Stimulated activated CD8-positive, alpha-beta memory T cell treated with anti-CD3 and anti-CD28 coated beads, Interleukin-4, amount 100 ng/mL, for 24 hours (primary cell): ENCODE measurements around the gene GORASP1.
A peak's percentile ranks its signal among the peaks of the same experiment; 100 is the strongest.

Experiments
- DNase-seq: peaks from one replicate; pipeline ENCODE4 v3.0.0-alpha.2; 2020; ENCODE audit warnings: low read depth

The GORASP1 gene

DNA sequence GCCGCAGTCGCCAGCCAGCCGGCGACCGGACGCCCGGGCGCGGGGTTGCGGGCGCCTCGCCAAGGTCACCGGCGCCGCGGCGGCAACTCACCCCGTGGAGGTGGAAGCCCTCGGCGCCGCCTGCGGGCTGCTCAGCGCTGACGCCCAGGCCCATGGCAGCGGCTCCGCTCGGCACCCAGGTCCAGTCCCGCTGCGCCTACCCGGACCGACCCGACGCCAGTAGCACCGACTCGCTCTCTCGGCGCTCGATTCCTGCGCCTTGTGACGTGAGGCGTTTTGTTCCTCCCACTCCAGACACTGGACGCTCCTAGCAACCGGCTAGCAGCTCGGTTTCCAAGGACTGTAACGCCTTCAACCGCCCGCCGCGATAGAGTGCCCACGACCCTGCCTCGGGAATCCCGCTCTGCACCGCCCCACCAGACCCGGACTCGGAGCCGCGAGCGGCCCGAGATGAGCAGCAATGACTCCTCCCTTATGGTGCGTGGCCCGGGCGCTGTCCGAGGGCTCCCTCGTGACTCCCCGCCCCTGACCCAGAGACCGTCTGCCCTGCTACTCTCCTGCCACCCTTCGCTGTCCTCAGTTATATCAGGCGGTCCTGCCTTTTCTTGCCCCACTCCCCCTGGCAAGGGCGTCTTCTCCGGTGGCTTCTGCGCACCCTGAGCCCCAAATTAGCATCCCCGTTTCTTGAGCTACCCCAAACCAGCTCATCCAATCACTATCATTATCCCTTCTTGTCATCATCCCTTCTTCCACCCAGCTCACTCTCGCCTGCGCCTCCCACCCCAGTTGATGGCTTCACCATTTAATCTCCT is at the start of gene GORASP1, which contains the start of gene TTC21A:
Gene GORASP1, minus strand, starts transcription at position 240 of the 812 bp plus-strand sequence. Its CDS starts 86 bp downstream, at position 154.
Gene TTC21A, plus strand, starts transcription at position 293 of the 812 bp plus-strand sequence. Its CDS starts 158 bp downstream, at position 451.
- DNase-seq = peak; percentile 54

DNA sequence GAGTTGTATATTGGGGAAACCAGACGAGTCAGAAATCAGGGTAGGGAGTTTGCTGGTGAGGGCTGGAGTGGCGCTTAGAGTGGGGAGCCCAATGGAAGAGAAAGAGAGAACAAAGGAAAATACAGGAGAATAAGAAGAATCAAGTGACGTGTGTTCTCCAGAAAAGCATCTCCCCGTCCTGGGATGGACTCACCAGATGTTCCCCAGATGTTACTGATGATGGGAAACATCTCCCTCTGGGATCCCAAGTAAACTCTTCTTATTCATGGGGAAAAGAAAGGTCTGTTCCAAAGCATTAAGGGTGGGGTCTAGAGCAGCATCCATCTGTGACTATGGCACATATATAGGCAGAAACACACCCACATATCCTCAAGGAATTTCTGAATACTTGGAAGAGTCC is 49.0 kb upstream of the GORASP1 start:
- no peak for DNase-seq

DNA sequence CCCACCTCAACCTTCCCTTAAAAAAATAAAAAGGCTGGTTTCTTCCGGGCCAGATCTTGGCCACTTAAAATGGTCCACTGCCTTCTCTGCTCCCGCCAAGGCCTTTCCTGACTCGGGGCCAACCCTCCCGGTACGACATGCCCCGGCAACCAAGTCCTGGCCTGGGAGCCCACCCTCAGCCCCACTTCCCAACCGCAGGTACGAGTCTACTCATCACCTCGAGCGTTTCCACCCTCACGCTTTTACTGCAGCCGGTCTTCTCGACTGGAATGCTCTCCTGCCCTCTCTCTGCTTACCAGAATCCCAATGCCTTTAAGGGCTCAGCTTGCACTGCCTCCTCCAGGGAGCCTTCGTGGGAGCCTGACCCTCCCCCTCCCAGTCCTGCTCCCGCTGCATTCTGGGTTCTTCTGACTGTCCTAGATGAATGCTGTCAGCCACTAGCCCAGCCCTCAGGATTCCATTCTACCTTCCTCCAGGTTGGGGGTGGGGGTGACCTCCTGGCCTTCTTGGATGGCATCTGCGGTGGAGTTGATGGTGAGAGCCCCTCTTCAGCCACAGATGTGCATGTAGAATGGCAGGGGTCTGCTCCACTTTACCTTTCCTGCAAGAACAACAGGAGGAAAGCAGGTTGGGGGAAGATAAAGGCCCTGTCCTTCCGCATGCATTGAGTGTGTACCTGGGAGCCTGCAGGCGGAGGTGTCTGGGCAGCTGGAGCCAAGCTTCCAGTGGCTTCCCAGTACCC is 47.0 kb upstream of the GORASP1 start:
- DNase-seq = no peak

DNA sequence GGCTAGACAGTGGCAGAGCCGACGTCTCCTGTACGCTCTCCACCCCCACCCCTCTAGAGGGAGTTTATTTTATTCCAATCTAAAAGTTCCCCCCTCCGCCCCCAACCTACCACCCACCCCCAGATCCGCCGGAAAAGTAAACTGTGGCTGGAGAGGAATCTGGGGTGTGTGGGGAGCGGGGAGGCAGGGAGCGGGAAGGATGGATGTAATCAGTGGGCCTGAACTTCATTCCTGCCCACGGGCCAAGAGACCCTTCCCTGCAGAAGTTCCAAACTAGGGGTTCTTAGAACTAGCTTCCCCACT is 46.5 kb upstream of the GORASP1 start:
- no peak for DNase-seq

DNA sequence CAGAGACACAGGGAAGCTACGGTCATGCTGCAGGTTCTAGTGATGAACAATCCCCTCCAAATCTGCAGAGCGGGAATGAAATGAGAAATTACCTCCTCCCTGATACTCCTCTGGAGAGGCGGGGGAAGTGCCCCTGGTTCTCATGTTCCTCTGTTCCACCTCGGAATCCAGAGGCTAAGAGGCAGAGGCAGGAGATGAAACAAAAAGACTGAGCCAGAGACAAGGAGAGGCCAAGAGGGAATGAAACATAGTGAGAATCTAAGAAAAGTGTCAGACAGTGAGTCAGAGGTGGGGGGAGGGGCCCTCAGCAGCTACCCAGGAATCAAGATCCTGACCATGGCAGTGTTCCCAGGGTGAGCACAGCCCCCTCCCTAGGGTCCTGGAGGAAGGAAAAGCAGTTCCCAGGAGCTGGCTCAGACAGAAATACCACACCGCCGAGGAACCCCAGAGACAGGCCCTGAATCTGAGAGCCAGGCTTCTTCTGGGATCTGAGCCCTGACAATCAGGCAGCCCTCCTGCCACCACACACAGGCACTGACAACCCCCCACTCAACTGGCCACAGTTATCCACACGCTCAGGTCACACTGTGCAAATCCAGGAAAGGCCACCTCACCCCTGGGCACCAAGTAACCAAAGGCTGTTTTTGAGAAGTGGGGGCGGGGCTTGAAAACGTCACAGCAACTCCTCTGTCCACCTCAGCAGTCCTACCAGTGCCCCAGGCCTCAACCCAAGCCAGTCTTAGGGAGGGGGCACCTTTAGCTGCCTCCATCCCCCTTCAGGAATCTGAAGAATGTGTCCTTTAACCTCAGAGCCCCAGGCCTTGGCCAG is 43.6 kb upstream of the GORASP1 start:
- DNase-seq = peak; percentile 66

DNA sequence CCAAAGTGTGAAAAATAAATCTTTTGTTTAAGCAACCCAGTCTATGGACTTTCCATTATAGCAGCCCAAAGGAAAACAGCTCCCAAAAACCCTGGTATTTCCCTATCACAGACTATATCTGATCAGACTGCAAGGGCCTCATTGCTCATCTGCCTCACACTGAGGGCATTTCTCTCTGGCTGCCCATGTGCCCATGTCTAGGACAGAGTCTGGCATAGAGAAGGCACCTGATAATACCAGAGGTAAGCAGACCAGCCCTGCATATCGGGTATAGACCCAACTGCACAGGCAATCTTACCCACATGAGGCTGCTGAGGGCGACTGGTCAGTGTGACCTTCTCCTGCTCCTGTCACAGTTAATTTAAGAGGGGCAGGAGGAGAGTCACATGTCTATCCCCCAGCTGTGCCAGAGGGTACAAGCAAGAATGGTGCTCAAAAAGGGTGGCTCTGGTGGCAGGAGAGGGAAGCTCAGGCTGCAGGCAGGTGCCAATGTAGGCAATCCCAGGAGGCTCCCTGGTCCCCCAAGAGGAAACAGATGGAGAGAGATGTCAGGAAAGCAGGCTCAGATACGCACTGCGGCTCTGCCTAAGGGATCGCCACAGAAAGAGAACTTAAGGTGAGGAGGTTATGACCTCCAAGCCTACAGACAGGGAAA is 42.8 kb upstream of the GORASP1 start:
- no peak for DNase-seq

DNA sequence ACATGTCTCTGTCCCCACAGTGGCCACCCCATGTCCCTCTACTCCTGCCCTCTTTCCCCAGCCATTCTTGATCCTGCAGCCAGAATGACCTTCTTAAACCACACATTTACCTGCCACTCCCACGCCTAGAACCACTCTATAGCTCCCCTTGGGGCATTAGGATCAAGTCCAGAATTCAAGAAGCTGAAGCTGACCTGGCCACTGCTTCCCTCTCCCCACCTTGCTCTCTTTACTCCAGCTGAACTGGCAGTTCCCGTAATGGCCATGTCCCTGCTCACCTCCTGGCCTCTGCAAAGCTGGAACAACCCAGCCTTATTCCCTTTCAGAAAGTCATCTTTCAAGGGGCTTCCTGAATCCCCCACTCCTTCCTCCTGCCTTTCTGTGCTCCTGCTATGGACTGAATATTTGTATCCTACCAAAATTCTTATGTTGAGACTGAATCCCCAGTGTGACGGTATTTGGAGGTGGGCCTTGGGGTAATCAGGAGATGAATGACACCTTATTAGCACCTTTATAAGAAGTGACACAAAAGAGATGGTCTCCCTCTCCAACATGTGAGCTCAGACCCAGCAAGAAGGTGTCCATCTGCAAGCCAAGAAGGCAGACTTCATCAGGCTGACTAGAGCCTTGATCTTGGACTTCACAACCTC is 42.2 kb upstream of the GORASP1 start:
- DNase-seq = no peak

DNA sequence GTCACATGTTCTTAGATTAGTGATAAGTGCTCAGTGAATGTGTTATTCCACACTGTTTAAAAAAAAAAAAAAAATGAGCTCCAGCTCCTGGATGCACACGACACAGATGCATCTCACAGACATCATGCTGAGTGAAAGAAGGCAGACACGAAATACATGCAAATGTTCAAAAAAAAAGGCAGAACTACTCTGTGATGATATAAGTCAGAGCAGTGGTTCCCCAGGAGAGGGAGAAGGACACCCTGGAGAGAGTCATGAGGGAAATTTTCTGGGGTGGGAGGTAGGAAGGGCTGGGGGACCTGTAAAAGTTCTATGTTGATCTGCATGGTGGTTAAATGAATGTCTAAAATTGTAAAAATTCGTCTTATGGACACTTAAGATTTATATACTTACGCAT is 41.6 kb upstream of the GORASP1 start:
- DNase-seq = no peak

DNA sequence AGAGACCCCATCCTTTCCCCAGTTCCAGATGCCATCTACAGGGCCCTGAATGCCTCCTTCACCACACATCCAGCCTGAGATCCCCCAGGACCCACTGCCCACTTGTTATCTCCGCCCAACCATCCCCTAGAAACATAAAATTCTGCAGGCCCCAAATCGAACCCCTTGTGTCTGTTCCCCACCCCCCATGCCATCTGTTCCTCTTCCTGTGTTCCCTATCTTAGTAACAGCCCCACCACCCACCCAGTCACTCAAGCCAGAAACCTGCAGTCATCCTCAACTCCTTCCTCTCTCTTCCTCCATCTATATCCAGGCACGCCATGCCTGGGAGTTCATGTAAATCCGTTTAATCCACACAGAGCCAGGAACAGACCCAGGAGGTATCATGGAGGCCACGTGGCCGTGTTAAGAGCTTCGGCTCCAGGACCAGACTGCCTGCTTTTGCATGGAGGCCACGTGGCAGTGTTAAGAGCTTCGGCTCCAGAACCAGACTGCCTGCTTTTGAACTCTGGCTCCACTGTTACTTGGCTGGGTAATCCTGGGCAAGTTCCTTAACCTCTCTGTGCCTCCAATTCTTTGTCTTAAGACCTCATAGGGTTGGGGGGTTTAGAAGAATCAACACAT is 41.1 kb upstream of the GORASP1 start:
- no peak for DNase-seq

DNA sequence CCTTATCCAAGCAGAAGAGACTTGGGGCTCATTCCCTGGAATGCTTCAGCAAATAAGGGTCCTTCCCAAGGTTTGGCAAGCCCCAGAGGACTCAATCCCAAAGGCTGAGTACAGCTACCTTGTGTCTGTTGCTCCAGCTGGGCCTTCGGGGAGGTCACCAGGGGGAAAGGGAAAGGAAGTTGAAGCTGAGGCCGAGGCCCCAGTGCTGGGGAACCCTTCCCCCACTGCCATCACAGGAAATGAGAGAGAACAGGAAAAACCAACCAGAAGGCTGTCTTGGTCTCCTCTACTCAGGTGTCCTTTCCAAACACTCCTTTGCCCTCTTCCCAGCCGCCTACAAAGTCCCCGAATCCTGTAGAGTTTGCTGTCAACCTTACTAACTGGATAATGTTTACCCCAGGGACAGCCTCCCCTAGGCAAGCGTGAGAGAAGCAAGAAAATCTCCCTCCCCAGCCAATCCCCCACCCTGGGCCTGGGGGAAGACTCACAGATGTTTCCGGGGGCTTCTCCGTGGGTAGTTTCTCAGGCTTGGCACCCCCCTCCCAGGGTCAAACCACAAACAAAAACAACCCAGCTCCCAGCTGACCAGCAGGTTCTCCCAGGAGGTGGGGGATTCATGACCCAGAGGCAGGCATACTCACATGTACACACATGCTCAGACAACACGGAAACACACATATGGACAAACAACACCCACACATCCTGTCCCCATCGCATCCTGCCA is 40.4 kb upstream of the GORASP1 start:
- no peak for DNase-seq

DNA sequence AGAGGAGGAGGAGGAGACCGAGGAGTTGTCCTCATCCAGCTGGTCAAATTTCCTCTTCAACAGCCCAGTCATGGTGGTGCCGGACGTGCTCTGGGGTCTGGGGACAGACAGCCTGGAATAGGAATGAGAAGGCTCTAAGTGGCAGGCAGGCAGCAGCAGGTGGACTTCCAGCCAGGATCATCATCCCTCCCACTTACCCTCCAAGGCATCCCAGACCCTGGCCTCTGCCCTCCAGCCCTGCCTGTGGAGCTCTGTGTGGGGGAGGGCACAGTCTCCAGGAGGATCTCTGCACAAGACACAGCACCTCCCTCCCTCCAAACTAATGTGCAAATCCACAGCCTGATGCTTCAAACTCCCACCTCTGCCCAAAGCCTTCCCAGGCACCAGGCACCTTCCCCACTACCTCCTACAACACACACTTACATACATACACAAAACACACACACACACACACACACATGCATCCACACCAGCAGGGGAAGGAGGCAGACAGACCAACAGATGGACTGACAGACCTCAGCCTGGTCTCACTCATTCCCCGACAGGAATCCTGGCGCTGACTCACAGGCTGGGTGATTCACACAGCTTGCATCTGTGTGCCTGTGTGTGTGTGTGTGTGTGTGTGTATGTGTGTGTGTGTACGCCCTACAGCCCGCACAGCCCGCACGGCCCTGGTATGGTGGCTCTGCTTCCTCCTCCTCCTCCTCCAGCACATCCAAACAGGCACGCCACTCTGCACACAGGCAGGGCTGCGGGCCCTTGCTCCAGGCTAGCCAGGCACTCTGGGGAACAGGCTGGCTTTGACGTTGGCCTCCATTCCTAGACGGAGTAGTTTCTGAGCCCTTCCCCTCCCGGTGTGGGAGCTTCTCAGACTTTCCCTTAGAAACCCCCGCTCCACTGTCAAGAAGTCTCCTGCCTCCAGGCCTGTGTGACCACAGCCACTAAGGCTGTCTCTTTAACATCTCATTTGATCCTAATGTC is 39.5 kb upstream of the GORASP1 start:
- peak; percentile 58 for DNase-seq

DNA sequence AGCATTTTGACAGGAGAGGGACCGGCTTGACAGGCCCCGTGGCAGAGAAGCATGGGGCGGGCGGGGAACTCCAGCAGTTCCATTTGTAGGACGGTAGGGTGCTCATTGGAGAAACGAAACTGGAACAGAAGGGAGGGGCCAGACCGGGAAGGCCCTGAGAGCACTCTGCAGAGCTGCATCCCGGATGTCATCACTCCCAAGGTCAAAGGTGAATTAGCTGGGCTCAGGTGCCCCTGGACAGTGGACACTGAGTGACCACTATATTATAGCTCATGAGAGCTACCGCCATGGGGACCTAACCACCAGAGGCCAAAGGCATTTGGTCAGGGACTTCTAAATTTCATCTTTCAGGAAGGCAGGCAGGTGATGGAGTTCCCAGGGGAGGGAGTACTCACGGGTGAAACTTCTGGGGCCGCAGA is 38.7 kb upstream of the GORASP1 start:
- DNase-seq = no peak

DNA sequence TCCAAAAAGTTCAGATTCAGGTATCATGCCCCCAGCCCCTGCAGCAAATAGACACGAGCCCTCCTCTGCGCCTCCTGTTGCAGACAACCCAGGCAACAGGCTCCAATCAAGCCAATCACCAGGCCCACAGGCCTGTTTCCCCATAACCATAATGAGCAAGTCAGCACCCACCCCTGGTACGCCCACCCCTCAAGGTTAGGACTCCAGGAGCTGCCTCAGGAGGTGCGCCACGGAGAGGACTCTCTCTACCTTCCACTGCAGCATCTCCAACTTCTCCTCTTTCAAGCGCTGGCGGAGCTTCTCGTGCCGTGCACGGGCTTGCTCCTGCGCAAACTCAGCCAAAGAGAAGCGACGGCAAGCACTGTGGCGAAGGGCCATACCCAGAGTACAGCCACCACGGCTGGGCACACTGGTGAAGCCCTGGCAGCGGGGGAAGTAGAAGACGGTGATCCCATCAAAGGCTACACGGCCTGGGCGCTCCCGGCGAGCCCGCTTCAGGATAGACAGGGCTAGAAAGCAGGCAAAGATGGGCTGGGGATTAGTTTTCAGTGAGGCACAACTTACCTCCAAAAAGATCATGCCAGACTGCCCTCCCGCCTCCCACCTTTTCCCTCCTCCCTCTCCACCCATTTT is 37.4 kb upstream of the GORASP1 start:
- DNase-seq = no peak

DNA sequence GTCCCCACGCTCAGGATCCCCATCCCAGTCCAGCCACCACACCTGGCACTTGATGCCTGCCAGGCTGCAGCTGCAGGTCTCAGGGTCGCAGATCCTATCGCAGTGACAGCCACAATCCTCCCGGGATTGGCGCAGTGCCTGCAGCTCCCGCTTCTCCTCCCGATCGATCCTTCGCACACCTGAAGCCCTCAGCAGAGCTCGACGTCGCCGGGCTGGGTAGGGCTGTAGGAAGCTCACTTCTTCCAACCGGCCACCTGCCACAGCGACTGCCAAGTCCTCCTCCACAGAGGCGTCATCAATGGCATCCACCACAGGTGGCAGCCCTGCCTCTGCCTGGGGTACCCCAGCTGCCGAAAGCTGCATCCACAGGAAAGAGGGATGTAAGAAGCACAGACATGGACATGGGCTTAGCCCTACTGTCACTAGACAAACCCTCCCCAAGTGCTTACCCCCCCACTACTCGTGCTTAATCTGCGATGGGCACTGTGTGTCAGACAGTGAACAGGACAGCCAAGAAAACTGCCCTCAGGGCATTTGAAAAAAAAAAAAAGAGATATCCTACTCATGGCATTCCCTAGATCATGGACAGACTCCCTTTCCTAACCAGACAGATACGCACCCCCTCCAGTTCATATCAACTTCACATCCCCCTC is 36.8 kb upstream of the GORASP1 start:
- no peak for DNase-seq

DNA sequence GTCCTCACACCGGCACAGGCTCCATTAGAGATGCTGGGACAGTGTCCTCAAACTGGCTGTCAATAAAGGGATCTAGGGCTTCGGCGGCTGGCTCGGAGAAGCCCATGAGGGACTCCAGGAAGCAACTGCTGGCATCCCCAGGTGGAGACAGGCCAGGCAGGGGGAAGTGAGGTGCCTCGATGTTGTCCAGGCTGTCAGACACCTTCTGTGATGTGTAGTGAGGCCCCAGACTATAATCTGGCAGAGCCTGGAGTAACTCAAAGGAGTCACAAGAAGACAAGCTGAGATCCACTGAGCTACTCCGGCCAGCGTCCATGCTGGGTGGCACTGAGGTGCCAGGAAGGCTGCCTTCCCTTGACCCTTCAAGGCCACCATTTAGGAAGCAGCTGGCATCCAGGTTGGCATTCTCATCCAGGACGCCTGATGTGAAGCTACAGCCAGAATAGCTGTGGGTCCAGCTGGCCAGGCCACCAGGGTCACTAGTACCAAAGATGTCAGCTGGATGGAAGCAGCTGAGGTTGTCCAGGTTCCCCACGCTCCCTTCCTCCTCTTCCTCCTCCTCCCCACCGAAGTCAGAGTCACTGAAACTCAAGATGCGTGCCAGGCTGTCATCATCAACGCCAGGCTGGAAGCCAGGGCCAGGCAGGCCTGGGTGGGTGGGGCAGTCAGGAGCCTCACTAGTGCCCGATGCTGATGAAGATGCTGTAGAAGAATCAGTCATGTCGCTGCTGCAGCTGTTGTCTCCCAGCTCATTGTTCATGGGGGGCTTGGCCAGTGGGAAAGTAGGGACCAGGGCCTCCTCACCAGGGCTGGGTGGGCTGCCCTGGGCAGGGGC is 35.8 kb upstream of the GORASP1 start:
- no peak for DNase-seq

DNA sequence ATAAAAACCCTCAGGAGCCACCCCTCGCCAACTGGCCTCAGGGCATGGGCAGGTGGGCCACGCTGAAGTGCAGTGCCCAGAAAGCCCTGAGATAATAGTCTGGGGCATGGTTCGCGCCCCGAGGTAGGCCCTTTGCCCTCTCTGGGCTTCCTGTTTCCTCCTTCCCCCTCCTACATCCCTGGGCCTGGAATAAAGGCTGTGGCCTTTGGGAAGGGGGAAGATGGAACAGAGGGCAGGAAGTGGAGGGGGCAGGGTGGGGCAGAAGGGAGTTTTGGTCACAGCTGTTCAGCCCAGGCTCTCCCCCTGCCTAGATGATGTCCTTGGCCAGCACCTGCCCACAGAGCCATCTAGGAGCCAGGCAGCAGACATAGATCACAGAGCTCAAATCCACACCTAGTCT is 34.6 kb upstream of the GORASP1 start:
- DNase-seq = no peak
